Upper lobe of right lung (tissue), 1 donor: ENCODE results near the gene RNF151. TPM values are rescaled to one million over a fixed set of nuclear protein-coding genes. Genes with fewer than 3 reads are reported as not detected.

Source experiments
- ATAC-seq: fragments of 200-7000 bp; cut with Tn5 transposase; one replicate; pipeline ENCODE4 v1.9.1; 2020; ENCODE audit warnings: mild to moderate bottlenecking, moderate library complexity
- DNase-seq: peaks from one replicate; pipeline ENCODE4 v3.0.0-alpha.2; 2020
- H3K27ac ChIP-seq: fragments of 200-600 bp; one replicate; pipeline ENCODE4 v1.8.0; 2022
- H3K27me3 ChIP-seq: fragments of 200-600 bp; one replicate; pipeline ENCODE4 v1.8.0; 2022; ENCODE audit warnings: mild to moderate bottlenecking
- H3K36me3 ChIP-seq: fragments of 200-600 bp; one replicate; pipeline ENCODE4 v1.8.0; 2022
- H3K4me1 ChIP-seq: fragments of 200-600 bp; one replicate; pipeline ENCODE4 v1.8.0; 2022
- H3K4me3 ChIP-seq: fragments of 200-600 bp; one replicate; pipeline ENCODE4 v1.8.0; 2022; ENCODE audit warnings: mild to moderate bottlenecking
- H3K9me3 ChIP-seq: fragments of 200-600 bp; one replicate; pipeline ENCODE4 v1.8.0; 2022
- intact Hi-C: fragments of 100-400 bp; cut with DNase I; formaldehyde crosslinking; loops from one replicate; pipeline ENCODE4 v1.11.0; 2022
- total RNA-seq: library from RNA; stranded (reverse); fragmentation: NEBNext Ultra II Directional; extraction: Animal tissue kit (Norgen Biotek cat#: 25700); gene quantifications from one replicate; pipeline ENCODE4 v1.2.1, GENCODE V29; 2021
- TF ChIP-seq, protein P1 (sequence below): fragments of 200-600 bp; IDR thresholded peaks from one replicate; pipeline ENCODE4 v1.8.0; 2022; ENCODE audit warnings: antibody characterized with exemption
- donor health status: DM: no; HTN: yes; CAD: no; lungs with severe emphysema.

Gene RNF151
- total RNA-seq, 1 donor from 2014 or later = not detected

DNA sequence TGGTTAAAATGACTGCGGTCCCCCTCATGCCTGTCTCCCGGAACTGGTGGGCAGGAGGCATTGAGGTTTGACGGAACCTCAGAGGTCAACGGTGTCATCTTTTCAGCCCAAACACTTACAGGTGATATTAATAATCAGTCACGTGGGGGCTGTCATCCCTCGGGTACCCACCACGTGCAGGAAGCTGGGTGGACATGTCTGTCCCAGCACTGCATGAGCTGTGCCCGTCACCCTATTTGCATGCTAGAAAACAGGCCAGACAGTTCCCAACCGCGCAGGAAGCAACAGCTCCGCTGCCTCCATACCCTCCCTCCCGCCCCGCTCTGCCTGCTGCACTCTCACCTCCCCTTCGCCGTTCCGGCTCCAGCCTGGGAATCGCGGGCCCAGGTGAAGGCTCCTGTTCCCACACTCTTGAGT lies 24.5 kb downstream of the RNF151 start:
- Histone ChIP-seq H3K4me3 (peak overlapping the region; percentile 41), H3K36me3 (peaks cover 10% of the 10 kb centered on the region), H3K9me3 (no peaks in the 10 kb centered on the region), H3K4me1 (peaks cover 16% of the 10 kb centered on the region), H3K27me3 (peaks cover 27% of the 10 kb centered on the region), H3K27ac (no peak overlapping the region)
- TF ChIP-seq, protein P1, sequence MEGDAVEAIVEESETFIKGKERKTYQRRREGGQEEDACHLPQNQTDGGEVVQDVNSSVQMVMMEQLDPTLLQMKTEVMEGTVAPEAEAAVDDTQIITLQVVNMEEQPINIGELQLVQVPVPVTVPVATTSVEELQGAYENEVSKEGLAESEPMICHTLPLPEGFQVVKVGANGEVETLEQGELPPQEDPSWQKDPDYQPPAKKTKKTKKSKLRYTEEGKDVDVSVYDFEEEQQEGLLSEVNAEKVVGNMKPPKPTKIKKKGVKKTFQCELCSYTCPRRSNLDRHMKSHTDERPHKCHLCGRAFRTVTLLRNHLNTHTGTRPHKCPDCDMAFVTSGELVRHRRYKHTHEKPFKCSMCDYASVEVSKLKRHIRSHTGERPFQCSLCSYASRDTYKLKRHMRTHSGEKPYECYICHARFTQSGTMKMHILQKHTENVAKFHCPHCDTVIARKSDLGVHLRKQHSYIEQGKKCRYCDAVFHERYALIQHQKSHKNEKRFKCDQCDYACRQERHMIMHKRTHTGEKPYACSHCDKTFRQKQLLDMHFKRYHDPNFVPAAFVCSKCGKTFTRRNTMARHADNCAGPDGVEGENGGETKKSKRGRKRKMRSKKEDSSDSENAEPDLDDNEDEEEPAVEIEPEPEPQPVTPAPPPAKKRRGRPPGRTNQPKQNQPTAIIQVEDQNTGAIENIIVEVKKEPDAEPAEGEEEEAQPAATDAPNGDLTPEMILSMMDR = no peak
- ATAC-seq (no peak), DNase-seq (no peak)
- intact Hi-C loops = no loop called here

DNA sequence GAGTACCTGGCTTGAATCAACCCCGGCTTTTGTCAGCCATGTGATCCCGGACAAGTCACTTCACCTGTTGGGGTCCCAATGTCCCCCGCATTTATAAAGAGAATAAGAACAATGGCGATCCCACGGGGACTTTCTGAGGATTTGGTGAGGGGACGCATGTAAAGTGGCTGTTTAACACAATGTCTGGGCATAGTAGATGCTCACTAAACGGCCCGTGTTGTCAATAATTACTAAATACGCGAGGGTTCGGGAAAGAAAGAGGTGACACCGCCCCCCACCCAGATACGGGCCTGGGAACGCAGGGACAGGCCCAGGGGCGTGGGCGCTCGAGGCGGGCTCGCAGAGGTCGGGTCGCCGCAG lies 24.9 kb downstream of the RNF151 start:
- no peak for DNase-seq
- Histone ChIP-seq H3K4me1 (peaks cover 16% of the 10 kb centered on the region), H3K4me3 (peak overlapping the region; percentile 41), H3K27me3 (peaks cover 27% of the 10 kb centered on the region), H3K9me3 (no peaks in the 10 kb centered on the region), H3K27ac (peak overlapping the region; percentile 53), H3K36me3 (peaks cover 7% of the 10 kb centered on the region)
- TF ChIP-seq, protein P1 = no peak
- ATAC-seq = no peak
- intact Hi-C loops = no loop called here

DNA sequence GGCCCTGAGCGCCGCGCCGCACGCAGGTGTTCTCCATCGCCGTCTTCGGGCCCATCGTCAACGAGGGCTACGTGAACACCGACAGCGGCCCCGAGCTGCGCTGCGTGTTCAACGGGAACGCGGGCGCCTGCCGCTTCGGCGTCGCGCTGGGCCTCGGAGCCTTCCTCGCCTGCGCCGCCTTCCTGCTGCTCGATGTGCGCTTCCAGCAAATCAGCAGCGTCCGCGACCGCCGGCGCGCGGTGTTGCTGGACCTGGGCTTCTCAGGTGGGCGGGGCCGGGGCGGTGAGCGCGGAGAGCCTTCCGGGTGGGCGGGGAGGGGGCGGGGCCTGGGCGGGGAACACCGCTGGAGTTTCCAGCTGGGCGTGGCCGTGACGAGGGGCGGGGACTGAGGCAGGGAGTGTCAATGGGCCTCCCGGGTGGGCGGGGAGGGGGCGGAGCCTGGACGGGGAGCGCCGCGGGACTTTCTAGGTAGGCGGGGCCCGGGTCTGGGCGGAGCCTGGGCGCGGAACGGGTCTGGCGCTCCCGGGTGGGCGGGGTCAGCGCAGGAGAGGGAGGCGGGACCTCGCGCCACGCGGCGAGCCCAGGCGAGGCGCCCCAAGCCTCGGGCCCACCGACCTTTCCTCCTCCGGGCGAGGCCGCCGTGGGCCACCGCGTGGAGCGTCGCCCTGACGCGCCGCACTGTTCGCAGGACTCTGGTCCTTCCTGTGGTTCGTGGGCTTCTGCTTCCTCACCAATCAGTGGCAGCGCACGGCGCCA lies 25.5 kb downstream of the RNF151 start:
- H3K4me3 ChIP-seq = peak overlapping the region; percentile 41
- peak; percentile 97 for DNase-seq
- TF ChIP-seq, protein P1 = no peak
- peaks cover 8% of the 10 kb centered on the region for H3K36me3 ChIP-seq
- peak; percentile 93 for ATAC-seq
- intact Hi-C loops = no loop called here
- H3K27me3 ChIP-seq = peaks cover 27% of the 10 kb centered on the region
- peaks cover 16% of the 10 kb centered on the region for H3K4me1 ChIP-seq
- H3K27ac ChIP-seq = peak overlapping the region; percentile 53
- H3K9me3 ChIP-seq = no peaks in the 10 kb centered on the region

DNA sequence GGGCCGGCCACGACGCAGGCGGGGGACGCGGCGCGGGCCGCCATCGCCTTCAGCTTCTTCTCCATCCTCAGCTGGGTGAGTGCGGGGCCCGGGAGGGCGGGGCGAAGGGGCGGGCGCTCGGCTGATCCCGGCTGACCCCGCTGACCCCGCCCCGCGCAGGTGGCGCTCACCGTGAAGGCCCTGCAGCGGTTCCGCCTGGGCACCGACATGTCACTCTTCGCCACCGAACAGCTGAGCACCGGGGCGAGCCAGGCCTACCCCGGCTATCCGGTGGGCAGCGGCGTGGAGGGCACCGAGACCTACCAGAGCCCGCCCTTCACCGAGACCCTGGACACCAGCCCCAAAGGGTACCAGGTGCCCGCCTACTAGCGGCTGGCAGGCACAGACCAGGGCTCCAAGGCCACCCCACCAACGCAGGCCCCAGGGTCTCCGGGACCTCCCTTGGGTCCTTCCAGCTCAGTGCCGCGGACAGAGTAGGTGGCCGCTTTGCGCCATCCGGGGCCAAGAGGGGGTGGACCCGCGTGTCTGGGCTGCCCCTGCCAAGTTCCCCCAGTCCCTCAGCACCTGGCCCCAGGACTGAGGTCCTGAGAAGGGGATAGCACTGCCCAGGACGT lies 26.2 kb downstream of the RNF151 start:
- H3K9me3 ChIP-seq = no peaks in the 10 kb centered on the region
- H3K4me3 ChIP-seq = no peak overlapping the region
- H3K36me3 ChIP-seq = peaks cover 13% of the 10 kb centered on the region
- H3K27ac ChIP-seq = no peak overlapping the region
- DNase-seq = no peak
- peaks cover 16% of the 10 kb centered on the region for H3K4me1 ChIP-seq
- no peak for ATAC-seq
- TF ChIP-seq, protein P1 = no peak
- intact Hi-C loops = no loop called here
- H3K27me3 ChIP-seq = peaks cover 27% of the 10 kb centered on the region

- H3K27me3 ChIP-seq = peaks cover 24% of the 10 kb centered on the region
- no peak for ATAC-seq
- TF ChIP-seq, protein P1 = no peak
- peaks cover 23% of the 10 kb centered on the region for H3K4me1 ChIP-seq
- H3K4me3 ChIP-seq = no peak overlapping the region
- H3K36me3 ChIP-seq = peaks cover 22% of the 10 kb centered on the region
- no peaks in the 10 kb centered on the region for H3K9me3 ChIP-seq
- DNase-seq = peak; percentile 70
- H3K27ac ChIP-seq = no peak overlapping the region
- intact Hi-C loops = no loop called here
Measured at GRCh38 chr16:1993731-1994131, 27.1 kb downstream of the RNF151 start.
